Activated CD4-positive, alpha-beta T cell treated with anti-CD3 and anti-CD28 coated beads, Interleukin-10, Interleukin-2, amounts not matched to agents 100 ng/mL and 50 ng/mL, durations not matched to agents 16 hours and 8 hours (primary cell): ENCODE data around the gene VRTN.
"Not testable (repeated sequence)": the region's sequence is repeated elsewhere in the genome, so short reads cannot be mapped to it uniquely, and the experiment has no call there.

Experiments used
- DNase-seq: peaks from one replicate; pipeline ENCODE4 v3.0.0-alpha.2; 2020

The VRTN gene

GRCh38 chr14:74348241-74348734 is at the start of gene VRTN:
VRTN (plus strand) TSS chr14:74348471; CDS start chr14:74356784, 8,313 bp downstream.
- no peak for DNase-seq

GRCh38 chr14:74299061-74299545 is 49.2 kb upstream of the VRTN start:
- DNase-seq = peak; percentile 63

- no peak for DNase-seq
Measured at GRCh38 chr14:74301594-74302151, 46.6 kb upstream of the VRTN start.

GRCh38 chr14:74302152-74302628 is 46.1 kb upstream of the VRTN start:
- DNase-seq = peak; percentile 67

- peak; percentile 95 for DNase-seq
Measured at GRCh38 chr14:74302634-74303569, 45.4 kb upstream of the VRTN start, which contains the start of gene ABCD4. ABCD4 (minus strand) TSS chr14:74302934; CDS start chr14:74302912, 22 bp downstream.

GRCh38 chr14:74308695-74309094 is 39.6 kb upstream of the VRTN start:
- no peak for DNase-seq

DNA sequence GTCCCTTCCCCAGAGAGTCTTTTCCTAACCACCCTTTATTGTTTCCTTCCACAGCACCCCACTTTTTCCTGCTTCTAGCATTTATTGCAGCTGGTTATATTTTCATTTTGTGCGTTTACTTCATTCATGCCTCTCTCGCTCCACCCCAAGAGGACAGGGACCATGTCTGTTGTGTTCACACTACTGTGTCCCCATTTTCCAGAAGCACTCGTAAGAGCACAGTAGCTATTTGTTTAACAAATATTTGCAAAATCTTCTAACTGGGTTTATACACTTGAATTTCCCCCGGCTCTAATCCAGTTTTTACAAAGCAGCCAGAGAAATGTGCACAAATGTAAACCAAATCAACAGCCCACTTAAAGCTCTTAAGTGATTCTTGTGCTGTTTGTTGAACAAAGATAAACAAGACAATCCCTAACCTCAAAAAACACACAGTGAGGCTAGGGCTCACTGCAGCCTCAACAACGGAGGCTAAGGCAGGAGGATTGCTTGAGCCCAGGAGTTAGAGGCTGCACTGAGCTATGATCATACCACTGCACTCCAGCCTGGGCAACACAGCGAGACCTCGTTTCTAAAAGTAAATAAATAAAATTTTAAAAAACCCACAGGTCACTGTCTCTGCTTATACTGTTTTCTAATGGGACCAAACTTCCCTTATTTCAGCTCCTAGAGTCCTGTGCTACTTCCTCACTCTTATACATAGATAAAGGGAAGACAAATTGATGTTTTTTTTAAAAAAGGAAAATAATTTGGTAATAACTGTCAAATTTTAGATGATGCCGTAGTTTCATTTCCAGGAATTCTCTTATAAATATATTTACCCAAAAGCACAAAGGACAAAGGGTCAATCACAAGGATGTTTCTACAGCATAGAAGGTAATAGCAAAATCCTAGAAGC is 38.9 kb upstream of the VRTN start:
- DNase-seq = no peak

GRCh38 chr14:74312161-74312560 is 36.1 kb upstream of the VRTN start:
- no peak for DNase-seq

- no peak for DNase-seq
Measured at GRCh38 chr14:74313601-74314000, 34.7 kb upstream of the VRTN start.

GRCh38 chr14:74314576-74314975 is 33.7 kb upstream of the VRTN start:
- no peak for DNase-seq

DNA sequence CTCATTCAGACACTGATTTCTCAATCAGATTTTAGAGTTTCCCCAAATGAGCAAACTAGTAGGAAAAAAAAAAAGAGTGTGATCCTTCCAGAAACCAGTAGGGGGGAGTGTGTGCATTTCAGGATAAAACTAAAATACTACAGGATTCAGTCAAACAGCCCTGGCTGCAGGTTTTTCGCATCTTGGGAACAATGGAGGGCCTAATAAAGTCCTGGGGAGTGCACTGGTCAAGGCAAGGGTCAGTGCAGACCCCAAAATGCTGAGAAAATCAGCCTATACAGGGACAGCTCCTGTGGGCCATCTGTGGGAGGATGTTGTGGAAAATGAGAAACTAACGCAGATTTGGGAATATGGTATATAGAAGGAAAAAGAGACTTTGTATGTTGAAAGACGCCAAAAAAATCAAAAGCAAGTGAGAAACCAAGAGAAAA is 23.3 kb upstream of the VRTN start:
- DNase-seq = peak; percentile 10

GRCh38 chr14:74325446-74325845 is 22.8 kb upstream of the VRTN start:
- no peak for DNase-seq

DNA sequence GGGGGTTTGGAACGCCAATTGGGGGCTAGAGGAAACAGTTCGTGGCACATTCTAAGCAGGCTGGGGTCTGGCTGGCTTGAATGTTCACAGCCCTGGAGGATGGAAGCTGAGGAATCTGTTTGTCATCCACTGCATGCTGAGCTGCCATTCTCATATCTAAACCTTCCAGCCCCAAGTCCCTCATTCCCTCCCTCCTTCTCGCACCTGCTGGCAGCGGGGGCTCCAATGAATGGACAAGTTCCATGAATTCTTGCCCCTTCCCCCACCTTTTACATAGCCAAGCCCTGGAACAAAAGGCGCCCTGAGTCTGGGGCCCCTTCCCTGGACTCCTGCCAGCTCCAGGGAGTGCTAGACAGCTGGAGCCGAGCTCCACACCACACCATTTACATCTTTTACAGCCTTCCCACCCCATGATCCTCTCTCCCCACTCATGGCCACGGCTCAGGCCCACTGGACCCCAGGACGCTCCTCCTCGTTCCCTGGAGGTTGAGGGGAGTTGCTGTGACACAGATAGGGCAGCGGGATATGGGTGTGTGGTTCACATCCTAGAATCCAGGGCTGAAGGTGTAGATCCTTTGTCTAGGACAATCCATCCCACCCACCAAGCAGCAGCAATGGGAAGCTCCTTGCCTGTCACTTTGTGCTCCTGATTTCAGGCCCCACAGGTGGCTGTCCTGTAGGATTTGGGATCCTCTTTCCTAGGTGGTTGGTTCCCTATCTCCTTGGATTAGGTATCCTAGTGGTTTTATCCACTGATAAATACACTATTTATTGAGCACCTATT is 21.7 kb upstream of the VRTN start:
- DNase-seq = no peak

DNA sequence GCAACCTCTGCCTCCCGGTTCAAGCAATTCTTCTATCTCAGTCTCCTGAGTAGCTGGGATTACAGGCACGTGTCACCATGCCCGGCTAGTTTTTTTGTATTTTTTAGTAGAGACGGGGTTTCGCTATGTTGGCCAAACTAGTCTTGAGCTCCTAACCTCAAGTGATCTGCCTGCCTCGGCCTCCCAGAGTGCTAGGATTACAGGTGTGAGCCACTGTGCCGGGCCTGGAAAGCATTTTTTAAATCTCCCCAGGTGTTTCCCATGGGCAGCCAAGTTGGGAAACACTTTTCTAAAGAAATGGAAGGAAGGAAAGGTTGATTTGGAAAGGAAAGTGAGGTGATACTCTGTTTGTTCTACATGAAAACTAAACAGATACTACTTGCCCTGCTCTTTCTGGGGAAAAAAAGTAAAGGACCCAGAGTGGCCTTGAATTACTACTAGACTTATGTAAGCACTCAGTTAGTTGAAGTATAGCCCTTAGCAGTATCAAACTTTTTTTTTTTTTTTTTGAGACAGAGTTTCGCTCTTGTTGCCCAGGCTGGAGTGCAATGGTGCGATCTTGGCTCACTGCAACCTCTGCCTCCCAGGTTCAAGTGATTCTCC is 18.2 kb upstream of the VRTN start:
- DNase-seq = not testable (repeated sequence)

- no peak for DNase-seq
Measured at GRCh38 chr14:74333909-74334308, 14.4 kb upstream of the VRTN start.

GRCh38 chr14:74346341-74346740 is 1.9 kb upstream of the VRTN start:
- DNase-seq = no peak

- no peak for DNase-seq
Measured at GRCh38 chr14:74347097-74347794, 1.0 kb upstream of the VRTN start.

DNA sequence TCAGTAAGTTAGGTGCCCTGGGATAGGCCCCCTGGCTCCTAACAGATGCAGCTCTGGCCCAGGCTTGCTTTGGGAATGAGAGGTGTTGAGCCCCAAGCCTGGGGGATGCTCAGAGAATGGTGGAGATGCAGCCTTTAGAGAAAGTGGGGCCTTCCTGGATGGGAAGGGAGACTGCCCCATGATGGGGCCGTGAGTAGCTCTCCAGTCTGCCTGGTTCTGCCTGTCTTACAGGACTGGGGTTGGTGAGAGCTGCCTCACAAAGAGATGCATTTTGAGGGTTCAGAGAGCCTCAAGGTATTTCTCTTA is 523 bp upstream of the VRTN start:
- no peak for DNase-seq

DNA sequence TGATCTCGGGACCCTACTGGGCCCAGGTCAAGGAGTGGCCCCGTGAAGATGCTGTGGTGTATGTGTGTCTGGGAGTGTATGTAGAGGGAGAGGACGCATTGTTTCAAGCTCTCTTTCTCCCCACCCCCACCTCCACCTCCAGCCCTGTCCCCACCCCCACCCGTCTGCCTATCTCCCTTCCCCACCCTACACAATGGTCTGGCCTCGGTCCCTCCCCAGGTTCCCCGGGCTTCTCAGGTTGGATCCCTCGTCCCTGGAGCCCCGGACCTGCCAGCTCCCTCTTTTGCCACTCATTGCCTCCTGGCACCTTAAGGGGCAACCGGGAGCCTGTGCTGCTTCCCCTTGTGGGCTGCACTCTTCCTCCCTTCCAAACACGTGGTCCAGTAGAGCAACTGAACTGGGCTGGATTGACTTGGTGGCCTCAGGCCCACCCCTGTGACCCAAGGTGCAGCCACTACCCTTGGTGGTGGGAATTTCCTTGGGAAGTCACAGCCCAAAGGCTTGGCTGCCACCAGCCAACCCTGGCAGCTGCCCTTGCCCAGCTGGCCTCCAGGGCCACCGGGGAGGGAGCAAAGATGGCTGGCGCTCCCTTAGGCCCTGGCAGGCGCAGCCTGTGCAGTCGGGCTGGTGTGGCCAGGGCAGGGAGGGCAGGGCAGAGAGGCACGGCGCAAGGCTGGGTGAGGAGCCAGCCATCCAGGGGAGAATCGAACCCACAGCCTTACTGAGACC is 628 bp downstream of the VRTN start:
- DNase-seq = no peak

DNA sequence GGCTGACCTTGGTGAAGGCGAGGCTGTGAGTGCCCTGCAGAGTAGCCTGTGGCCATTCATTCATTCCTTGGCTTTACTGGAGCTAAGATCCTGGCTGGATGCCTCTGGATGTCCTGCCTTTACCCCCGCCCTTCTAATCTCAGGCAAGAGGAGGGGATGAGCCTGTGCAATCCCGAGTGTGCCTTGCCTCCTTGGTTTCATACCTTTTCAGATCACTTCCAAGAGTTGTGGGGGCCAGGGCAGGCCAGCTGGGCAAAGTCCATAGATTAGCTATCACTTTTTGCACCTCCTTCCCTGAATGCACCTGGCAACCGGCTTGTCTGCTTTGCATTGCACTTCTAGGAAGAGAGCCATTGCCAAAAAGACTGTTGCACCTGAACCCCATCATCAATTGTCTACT is 1.5 kb downstream of the VRTN start:
- no peak for DNase-seq
